IMR-90 (cell line): Measurements from ENCODE around the gene LSM12. TPM values are rescaled to one million over a fixed set of nuclear protein-coding genes. Genes with fewer than 3 reads are reported as not detected.

ENCODE experiments used
- ATAC-seq: fragments of 200-7000 bp; cut with Tn5 transposase; 2 replicates; pipeline ENCODE4 v1.9.1; 2020; ENCODE audit warnings: low read depth, mild to moderate bottlenecking, moderate library complexity
- BruUV-seq: library from RNA; stranded (reverse); fragments of 400-500 nt; replicated peaks from 2 replicates; lab custom pipeline; 2021; lab: Mats Ljungman, UMichigan
- CTCF ChIA-PET: fragments of 300-600 bp; formaldehyde crosslinking; extraction: SDS; loops from one replicate; lab custom pipeline; 2021; ENCODE audit warnings: antibody characterized with exemption; lab: Yijun Ruan, JAX
- POLR2A ChIA-PET: fragments of 300-600 bp; sonication (Branson Sonifier 250); formaldehyde crosslinking; loops from one replicate; lab custom pipeline; 2022; ENCODE audit warnings: antibody characterized with exemption; ENCODE audit not compliant: unreplicated experiment; lab: Charles Lee
- DNase-seq: peaks from one replicate; pipeline ENCODE4 v3.0.0; 2013
- H2AFZ ChIP-seq: replicated peaks from 2 replicates; pipeline ENCODE3; 2013; ENCODE audit warnings: low read length, mild to moderate bottlenecking; ENCODE audit not compliant: poor library complexity
- H2AK5ac ChIP-seq: 2 replicates; pipeline ENCODE4 v1.6.1; 2013; ENCODE audit warnings: low read depth, low read length, inconsistent platforms
- H2AK9ac ChIP-seq: replicated peaks from 2 replicates; pipeline ENCODE3; 2013; ENCODE audit warnings: mild to moderate bottlenecking, low read depth, low read length, moderate library complexity; ENCODE audit not compliant: poor library complexity
- H2BK120ac ChIP-seq: 2 replicates; pipeline ENCODE4 v1.6.1; 2013; ENCODE audit warnings: low read depth, low read length, inconsistent platforms
- H2BK15ac ChIP-seq: 3 replicates; pipeline ENCODE4 v1.6.1; 2013; ENCODE audit warnings: low read depth, low read length, inconsistent platforms
- H2BK20ac ChIP-seq: 2 replicates; pipeline ENCODE4 v1.6.1; 2013; ENCODE audit warnings: low read depth, mild to moderate bottlenecking, inconsistent platforms, low read length, moderate library complexity
- H2BK5ac ChIP-seq: 2 replicates; pipeline ENCODE4 v1.6.1; 2013; ENCODE audit warnings: mild to moderate bottlenecking, low read depth, low read length, inconsistent platforms; ENCODE audit not compliant: poor library complexity, severe bottlenecking
- H3K14ac ChIP-seq: replicated peaks from 2 replicates; pipeline ENCODE4 v1.6.1; 2013; ENCODE audit warnings: low read depth, low read length, inconsistent platforms
- H3K18ac ChIP-seq: 2 replicates; pipeline ENCODE4 v1.6.1; 2013; ENCODE audit warnings: low read depth, low read length, control low read depth
- H3K23ac ChIP-seq: 2 replicates; pipeline ENCODE4 v1.6.1; 2013; ENCODE audit warnings: low read depth, low read length, inconsistent platforms
- H3K27ac ChIP-seq: 2 replicates; pipeline ENCODE4 v1.5.1; 2013; ENCODE audit warnings: mild to moderate bottlenecking, control low read depth, low read length; ENCODE audit not compliant: insufficient read depth
- H3K27me3 ChIP-seq: 2 replicates; pipeline ENCODE4 v1.6.1; 2013; ENCODE audit warnings: low read length; ENCODE audit not compliant: control insufficient read depth, insufficient read depth
- H3K36me3 ChIP-seq: 2 replicates; pipeline ENCODE4 v1.6.1; 2013; ENCODE audit warnings: low read length, mixed read lengths; ENCODE audit not compliant: control insufficient read depth, insufficient read depth
- H3K4ac ChIP-seq: 2 replicates; pipeline ENCODE4 v1.6.1; 2013; ENCODE audit warnings: low read depth, low read length, inconsistent platforms
- H3K4me1 ChIP-seq: 2 replicates; pipeline ENCODE4 v1.6.1; 2013; ENCODE audit warnings: low read length, mixed read lengths; ENCODE audit not compliant: control insufficient read depth, insufficient read depth
- H3K4me2 ChIP-seq: 2 replicates; pipeline ENCODE4 v1.6.1; 2013; ENCODE audit warnings: low read depth, mild to moderate bottlenecking, control low read depth, low read length, moderate library complexity
- H3K4me3 ChIP-seq: 2 replicates; pipeline ENCODE4 v1.5.1; 2013; ENCODE audit warnings: low read depth, mild to moderate bottlenecking, control low read depth, low read length, moderate library complexity; ENCODE audit not compliant: insufficient read depth
- H3K56ac ChIP-seq: 2 replicates; pipeline ENCODE4 v1.6.1; 2013; ENCODE audit warnings: low read length, inconsistent platforms; ENCODE audit not compliant: insufficient read depth; ENCODE audit errors: extremely low read depth
- H3K79me1 ChIP-seq, 2 experiments: 2 replicates each; pipeline ENCODE4 v1.6.1; 2013; ENCODE audit warnings: low read length in 2 of 2, inconsistent platforms in 1 of 2, low read depth in 1 of 2
- H3K9ac ChIP-seq: 2 replicates; pipeline ENCODE4 v1.6.1; 2013; ENCODE audit warnings: low read depth, low read length, control low read depth
- H3K9me1 ChIP-seq: 2 replicates; pipeline ENCODE4 v1.6.1; 2013; ENCODE audit warnings: low read length, inconsistent platforms; ENCODE audit not compliant: insufficient read depth
- H3K9me3 ChIP-seq: 2 replicates; pipeline ENCODE4 v1.6.1; 2013; ENCODE audit warnings: low read length; ENCODE audit not compliant: control insufficient read depth, insufficient read depth
- H4K20me1 ChIP-seq: 2 replicates; pipeline ENCODE4 v1.6.1; 2013; ENCODE audit warnings: low read length, inconsistent platforms; ENCODE audit not compliant: insufficient read depth
- H4K5ac ChIP-seq: 2 replicates; pipeline ENCODE4 v1.6.1; 2013; ENCODE audit warnings: mild to moderate bottlenecking, low read depth, low read length, control low read depth
- H4K8ac ChIP-seq, 2 experiments: 2 replicates each; pipeline ENCODE4 v1.6.1; 2013; ENCODE audit warnings: low read depth in 2 of 2, low read length in 2 of 2, control low read depth in 1 of 2, inconsistent platforms in 1 of 2
- H4K91ac ChIP-seq: 2 replicates; pipeline ENCODE4 v1.6.1; 2013; ENCODE audit warnings: low read depth, low read length, inconsistent platforms; ENCODE audit not compliant: insufficient read depth
- WGBS, 2 experiments: methylation state at CpG; one replicate each; pipeline versions ENCODE4 v1.1.5 to v1.1.7; 2013; ENCODE audit warnings: missing lambda C conversion rate in 2 of 2; ENCODE audit not compliant: insufficient read length in 1 of 2; ENCODE audit errors: extremely low coverage in 2 of 2; 5-methylcytosine and 5-hydroxymethylcytosine counted together
- dilution Hi-C: fragments of 300-500 bp; cut with HindIII; formaldehyde crosslinking; loops from one replicate; pipeline ENCODE4 v1.14.3; 2018; ENCODE audit warnings: low sequenced_read_pairs; ENCODE audit not compliant: unreplicated experiment
- in situ Hi-C: fragments of 300-500 bp; cut with MboI; formaldehyde crosslinking; loops from 3 replicates; pipeline ENCODE4 v1.14.3; 2019; ENCODE audit warnings: low sequenced_read_pairs, inconsistent platforms, mixed read lengths
- intact Hi-C: fragments of 100-400 bp; cut with micrococcal nuclease; formaldehyde crosslinking; loops from 2 replicates; pipeline ENCODE4 v1.10.0; 2022
- polyA plus RNA-seq, 3 experiments: library from polyadenylated mRNA; depleted of rRNA; stranded (reverse); fragments of >200 nt; gene quantifications; 2 replicates each; pipeline ENCODE4 v1.2.3, GENCODE V29; 2012; ENCODE audit warnings: low replicate concordance in 1 of 3
- total RNA-seq: library from RNA; depleted of rRNA; stranded (reverse); fragments of >200 nt; gene quantifications from 2 replicates; pipeline ENCODE4 v1.2.3, GENCODE V29; 2012
- TF ChIP-seq, protein P1 (sequence below): fragments of 150-350 bp; IDR thresholded peaks from 2 replicates; pipeline ENCODE4 v1.6.1; 2016; ENCODE audit warnings: low read depth, mild to moderate bottlenecking, low read length, moderate library complexity, borderline replicate concordance

The LSM12 gene
- total and polyA plus RNA-seq, 2 of the 4 experiments (the other 2 are of a cell fraction) = 38.0 to 41.0 TPM

DNA sequence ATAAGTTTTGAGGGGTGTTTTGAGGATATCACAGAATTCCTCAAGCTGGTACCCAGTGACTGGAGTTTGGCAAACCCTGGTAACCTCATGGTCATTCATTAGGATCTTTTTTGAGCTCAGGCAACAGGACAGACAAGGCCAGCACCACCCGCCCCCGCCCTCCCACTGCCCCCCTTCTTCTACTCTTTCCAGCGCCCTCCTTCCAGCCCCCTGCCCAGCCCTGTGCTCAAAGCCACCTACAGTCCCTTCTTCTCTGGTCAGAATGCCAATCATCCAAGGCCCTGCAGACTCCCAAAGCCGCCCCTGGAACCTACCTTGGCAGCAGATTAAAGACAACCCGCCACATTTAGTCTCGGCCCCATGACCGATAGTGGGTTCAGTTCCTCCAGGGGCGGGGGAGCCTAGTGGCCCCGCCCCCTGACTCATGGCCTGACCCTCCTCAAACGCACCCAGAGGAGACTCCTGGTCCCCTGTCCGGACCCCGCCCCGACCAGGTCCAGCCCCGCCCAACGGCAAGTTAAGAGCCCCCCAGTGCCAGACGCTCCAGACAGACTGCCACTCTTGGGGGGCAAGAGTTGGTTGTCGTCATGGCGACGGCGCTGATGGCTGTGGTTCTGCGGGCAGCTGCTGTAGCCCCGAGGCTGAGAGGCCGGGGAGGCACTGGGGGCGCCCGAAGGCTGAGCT is 62.3 kb downstream of the LSM12 start, which contains the start of gene NAGS:
NAGS (plus strand) TSS at position 546 of the 684 bp plus-strand sequence; CDS start at position 588, 42 bp downstream.
- Histone ChIP-seq H2AK5ac (peak within 1 kb of the TSS; percentile 9; the same call in 1 of the 2 replicates), H3K27ac (no peak within 1 kb of the TSS), H3K14ac (no peak within 1 kb of the TSS), H4K91ac (no peak within 1 kb of the TSS), H3K4me2 (no peak within 1 kb of the TSS), H3K4me3 (no peak within 1 kb of the TSS), H3K36me3 (no peaks in the 10 kb centered on the region), H3K9me1 (peaks cover 14% of the 10 kb centered on the region), H3K18ac (no peak within 1 kb of the TSS), H3K27me3 (peaks cover 3% of the 10 kb centered on the region; the same call in 1 of the 2 replicates), H4K8ac (no peak within 1 kb of the TSS), H3K4ac (0 out of 2 replicates have a peak within 1 kb of the TSS, but pooled peaks have one; percentile 2), H3K9ac (no peak within 1 kb of the TSS), H2BK20ac (no peak within 1 kb of the TSS), H4K20me1 (no peaks in the 10 kb centered on the region), H3K56ac (no peak within 1 kb of the TSS), H3K4me1 (peaks cover 17% of the 10 kb centered on the region), H2BK15ac (no peak within 1 kb of the TSS), H2AK9ac (peak within 1 kb of the TSS; percentile 57), H3K9me3 (no peaks in the 10 kb centered on the region), H3K79me1 (peaks cover 0 to 22% of the 10 kb centered on the region in 2 experiments; a peak in 2 of 4 replicates), H2BK120ac (no peak within 1 kb of the TSS), H2AFZ (peak within 1 kb of the TSS; percentile 96), H2BK5ac (no peak within 1 kb of the TSS), H4K5ac (no peak within 1 kb of the TSS), H3K23ac (no peak within 1 kb of the TSS)
- WGBS, 2 experiments = 14% methylated on average over 6 of the region's 25 CpGs; no CpG with 5 or more reads in 1 of the 2 experiments
- in situ Hi-C loops = loop anchor here (5.0 kb wide), 1 partner anchor 62 kb away; the partner anchor contains the start of gene PPY
- ATAC-seq (no peak), DNase-seq (no peak)
- BruUV-seq = no TSS peak
- ChIA-PET POLR2A (no interaction called here), CTCF (interaction anchor here (0.6 kb wide), 1 partner anchor 94 kb away, joined by 3 read pairs; no protein-coding TSS in a partner anchor)
- dilution Hi-C loops = no loop called here
- intact Hi-C loops = no loop called here
- TF ChIP-seq, protein P1, sequence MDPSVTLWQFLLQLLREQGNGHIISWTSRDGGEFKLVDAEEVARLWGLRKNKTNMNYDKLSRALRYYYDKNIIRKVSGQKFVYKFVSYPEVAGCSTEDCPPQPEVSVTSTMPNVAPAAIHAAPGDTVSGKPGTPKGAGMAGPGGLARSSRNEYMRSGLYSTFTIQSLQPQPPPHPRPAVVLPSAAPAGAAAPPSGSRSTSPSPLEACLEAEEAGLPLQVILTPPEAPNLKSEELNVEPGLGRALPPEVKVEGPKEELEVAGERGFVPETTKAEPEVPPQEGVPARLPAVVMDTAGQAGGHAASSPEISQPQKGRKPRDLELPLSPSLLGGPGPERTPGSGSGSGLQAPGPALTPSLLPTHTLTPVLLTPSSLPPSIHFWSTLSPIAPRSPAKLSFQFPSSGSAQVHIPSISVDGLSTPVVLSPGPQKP = no peak
